CD4-positive, alpha-beta T cell (primary cell): ENCODE data around the gene SFMBT2. TPM values are rescaled to one million over a fixed set of nuclear protein-coding genes. Genes with fewer than 3 reads are reported as not detected.
"Not testable (repeated sequence)": the region's sequence is repeated elsewhere in the genome, so short reads cannot be mapped to it uniquely, and the experiment has no call there.

Source experiments
- ATAC-seq: fragments of 200-7000 bp; cut with Tn5 transposase; one replicate; pipeline ENCODE4 v1.10.0; 2022; ENCODE audit warnings: mild to moderate bottlenecking; ENCODE audit not compliant: poor library complexity
- CTCF ChIA-PET: fragments of 350-600 bp; sonication (Branson Sonifier 250); formaldehyde crosslinking; loops from one replicate; lab custom pipeline; 2021; ENCODE audit warnings: antibody characterized with exemption, inconsistent platforms; lab: Charles Lee
- POLR2A ChIA-PET: fragments of 350-600 bp; sonication (Branson Sonifier 250); formaldehyde crosslinking; loops from one replicate; lab custom pipeline; 2021; ENCODE audit warnings: antibody characterized with exemption, inconsistent platforms; lab: Charles Lee
- DNase-seq, 14 experiments: peaks; one replicate each; pipeline ENCODE4 v3.0.0-alpha.2; 2013 to 2020; ENCODE audit warnings: mixed read lengths in 2 of 14
- H3K27ac ChIP-seq, 2 donors: one replicate each; pipeline versions ENCODE4 v1.5.1 to v1.7.0; 2013; ENCODE audit warnings: low read length in 2 of 2, low read depth in 1 of 2, mild to moderate bottlenecking in 1 of 2
- H3K27me3 ChIP-seq, 2 experiments: 1 replicate in 1 of 2; 2 replicates in 1 of 2; pipeline versions ENCODE4 v1.6.1 to v1.7.0; 2013; ENCODE audit warnings: low read length in 2 of 2, control low read depth in 1 of 2, mild to moderate bottlenecking in 1 of 2, moderate library complexity in 1 of 2; ENCODE audit not compliant: insufficient read depth in 2 of 2, control insufficient read depth in 1 of 2
- H3K36me3 ChIP-seq: one replicate; pipeline ENCODE4 v1.6.1; 2013; ENCODE audit warnings: low read length, control low read depth; ENCODE audit not compliant: insufficient read depth
- H3K4me1 ChIP-seq: one replicate; pipeline ENCODE4 v1.6.1; 2013; ENCODE audit warnings: low read length, control low read depth; ENCODE audit not compliant: insufficient read depth
- H3K4me3 ChIP-seq: one replicate; pipeline ENCODE4 v1.5.1; 2013; ENCODE audit warnings: mild to moderate bottlenecking, low read length, moderate library complexity
- H3K9me3 ChIP-seq, 2 experiments: 1 replicate in 1 of 2; 2 replicates in 1 of 2; pipeline versions ENCODE4 v1.6.1 to v1.7.0; 2013; ENCODE audit warnings: low read length in 2 of 2, mild to moderate bottlenecking in 2 of 2, control low read depth in 1 of 2, moderate library complexity in 1 of 2; ENCODE audit not compliant: control insufficient read depth in 1 of 2, insufficient read depth in 1 of 2
- H3K27ac Mint-ChIP-seq: one replicate; pipeline ENCODE4 v1.8.0; 2020; ENCODE audit warnings: mixed read lengths
- H3K27me3 Mint-ChIP-seq: one replicate; pipeline ENCODE4 v1.8.0; 2021; ENCODE audit warnings: mixed read lengths
- H3K36me3 Mint-ChIP-seq: one replicate; pipeline ENCODE4 v1.8.0; 2021; ENCODE audit warnings: low read depth, mixed read lengths
- H3K4me1 Mint-ChIP-seq: one replicate; pipeline ENCODE4 v1.8.0; 2021; ENCODE audit warnings: low read depth, mixed read lengths
- H3K4me3 Mint-ChIP-seq: one replicate; pipeline ENCODE4 v1.8.0; 2020; ENCODE audit warnings: mild to moderate bottlenecking, mixed read lengths
- H3K9me3 Mint-ChIP-seq: one replicate; pipeline ENCODE4 v1.8.0; 2020; ENCODE audit warnings: mixed read lengths
- intact Hi-C, 2 experiments: fragments of 100-400 bp; cut with DNase I in 1 of 2; cut with micrococcal nuclease in 1 of 2; formaldehyde crosslinking; loops; one replicate each; pipeline versions ENCODE4 v1.15.1 to v1.9.0; 2023 to 2025; cut with DNase I, micrococcal nuclease
- total RNA-seq, 174 experiments: library from RNA in 2 of 174; stranded (reverse) in 2 of 174; gene quantifications; one replicate each; pipeline ENCODE4 v1.2.3 and lab custom pipeline; 2021 to 2026
- TF ChIP-seq, protein P1 (sequence below): fragments of 200-600 bp; IDR thresholded peaks from one replicate; pipeline ENCODE4 v1.8.0; 2022; ENCODE audit warnings: antibody characterized with exemption, mild to moderate bottlenecking

SFMBT2 gene
- total RNA-seq, 2 experiments from 2014 or later: 41.0 to 42.0 TPM

DNA sequence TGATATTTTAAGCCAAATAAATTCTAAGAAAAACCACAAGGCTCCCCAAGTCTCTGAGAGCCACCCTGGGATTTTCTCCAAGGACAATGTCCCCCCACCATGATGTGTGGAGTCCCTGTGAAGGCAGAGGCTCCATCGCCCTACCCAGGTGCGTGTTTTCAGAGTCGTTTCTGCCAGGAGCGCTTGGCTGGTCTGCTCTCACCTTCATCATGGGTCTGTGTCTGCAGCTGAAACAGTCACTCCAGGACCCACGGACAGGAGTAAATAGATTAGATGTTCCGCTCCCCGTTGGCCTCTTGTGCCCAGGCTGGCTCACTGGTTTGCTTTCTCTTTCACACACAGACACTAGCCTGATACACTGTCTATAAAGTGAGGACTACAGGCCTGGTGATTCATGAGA lies 217.5 kb downstream of the SFMBT2 start:
- intact Hi-C loops: loop anchor here (1.0 to 5.0 kb wide), 5 partner anchors 64 to 484 kb away; no protein-coding TSS in a partner anchor
- Histone ChIP-seq H3K27ac (peak overlapping the region; percentile 65 to 66), H3K36me3 (peaks cover 33% of the 10 kb centered on the region), H3K9me3 (peaks cover 0 to 8% of the 10 kb centered on the region in 2 experiments), H3K4me3 (peak overlapping the region; percentile 40), H3K27me3 (no peaks in the 10 kb centered on the region), H3K4me1 (peaks cover 56% of the 10 kb centered on the region)
- POLR2A ChIA-PET: interaction anchor here (0.7 to 1.6 kb wide), 7 partner anchors 9 to 860 kb away, joined by 3 to 7 read pairs (median 3); no protein-coding TSS in a partner anchor
- H3K4me3 Mint-ChIP-seq: peak overlapping the region; percentile 84
- peak overlapping the region; percentile 95 for H3K27ac Mint-ChIP-seq
- DNase-seq (peak in 5 of 14 experiments; percentile 7 to 39 (median 9)), ATAC-seq (peak; percentile 13)
- peaks cover 78% of the 10 kb centered on the region for H3K4me1 Mint-ChIP-seq
- no peaks in the 10 kb centered on the region for H3K27me3 Mint-ChIP-seq
- TF ChIP-seq, protein P1, sequence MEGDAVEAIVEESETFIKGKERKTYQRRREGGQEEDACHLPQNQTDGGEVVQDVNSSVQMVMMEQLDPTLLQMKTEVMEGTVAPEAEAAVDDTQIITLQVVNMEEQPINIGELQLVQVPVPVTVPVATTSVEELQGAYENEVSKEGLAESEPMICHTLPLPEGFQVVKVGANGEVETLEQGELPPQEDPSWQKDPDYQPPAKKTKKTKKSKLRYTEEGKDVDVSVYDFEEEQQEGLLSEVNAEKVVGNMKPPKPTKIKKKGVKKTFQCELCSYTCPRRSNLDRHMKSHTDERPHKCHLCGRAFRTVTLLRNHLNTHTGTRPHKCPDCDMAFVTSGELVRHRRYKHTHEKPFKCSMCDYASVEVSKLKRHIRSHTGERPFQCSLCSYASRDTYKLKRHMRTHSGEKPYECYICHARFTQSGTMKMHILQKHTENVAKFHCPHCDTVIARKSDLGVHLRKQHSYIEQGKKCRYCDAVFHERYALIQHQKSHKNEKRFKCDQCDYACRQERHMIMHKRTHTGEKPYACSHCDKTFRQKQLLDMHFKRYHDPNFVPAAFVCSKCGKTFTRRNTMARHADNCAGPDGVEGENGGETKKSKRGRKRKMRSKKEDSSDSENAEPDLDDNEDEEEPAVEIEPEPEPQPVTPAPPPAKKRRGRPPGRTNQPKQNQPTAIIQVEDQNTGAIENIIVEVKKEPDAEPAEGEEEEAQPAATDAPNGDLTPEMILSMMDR: no peak
- CTCF ChIA-PET: no interaction called here
- H3K36me3 Mint-ChIP-seq: peaks cover 61% of the 10 kb centered on the region
- H3K9me3 Mint-ChIP-seq: no peaks in the 10 kb centered on the region

GRCh38 chr10:7192831-7193361 lies 217.9 kb downstream of the SFMBT2 start:
- Mint-ChIP-seq H3K36me3 (peaks cover 59% of the 10 kb centered on the region), H3K27me3 (no peaks in the 10 kb centered on the region), H3K9me3 (no peaks in the 10 kb centered on the region), H3K4me1 (peaks cover 74% of the 10 kb centered on the region), H3K4me3 (peak overlapping the region; percentile 84), H3K27ac (peak overlapping the region; percentile 95)
- POLR2A ChIA-PET: interaction anchor here (0.7 to 1.6 kb wide), 10 partner anchors 8 to 860 kb away, joined by 3 to 7 read pairs (median 3); no protein-coding TSS in a partner anchor
- ATAC-seq (peak; percentile 86), DNase-seq (peak; percentile 41 to 84 (median 60))
- CTCF ChIA-PET: interaction anchor here (0.7 kb wide), 1 partner anchor 72 kb away, joined by 3 read pairs; no protein-coding TSS in a partner anchor
- Histone ChIP-seq H3K27ac (peak overlapping the region; percentile 65 to 66), H3K27me3 (no peaks in the 10 kb centered on the region), H3K9me3 (peaks cover 0 to 8% of the 10 kb centered on the region in 2 experiments), H3K36me3 (peaks cover 29% of the 10 kb centered on the region), H3K4me3 (peak overlapping the region; percentile 40), H3K4me1 (peaks cover 56% of the 10 kb centered on the region)
- intact Hi-C loops: loop anchor here (1.0 to 5.0 kb wide), 5 partner anchors 64 to 484 kb away; no protein-coding TSS in a partner anchor
- TF ChIP-seq, protein P1: no peak

GRCh38 chr10:7192061-7192460 lies 218.8 kb downstream of the SFMBT2 start:
- Mint-ChIP-seq H3K27ac (peak overlapping the region; percentile 95), H3K36me3 (peaks cover 57% of the 10 kb centered on the region), H3K27me3 (no peaks in the 10 kb centered on the region), H3K9me3 (no peaks in the 10 kb centered on the region), H3K4me1 (peaks cover 71% of the 10 kb centered on the region), H3K4me3 (peak overlapping the region; percentile 84)
- Histone ChIP-seq H3K27me3 (no peaks in the 10 kb centered on the region), H3K27ac (peak overlapping the region; percentile 65 to 66), H3K4me1 (peaks cover 56% of the 10 kb centered on the region), H3K4me3 (no peak overlapping the region), H3K36me3 (peaks cover 21% of the 10 kb centered on the region), H3K9me3 (peaks cover 0 to 8% of the 10 kb centered on the region in 2 experiments)
- ChIA-PET CTCF (no interaction called here), POLR2A (interaction anchor here (0.7 to 1.6 kb wide), 6 partner anchors 19 to 861 kb away, joined by 3 to 7 read pairs (median 4); no protein-coding TSS in a partner anchor)
- intact Hi-C loops: loop anchor here (2.0 to 5.0 kb wide), 4 partner anchors 65 to 485 kb away; no protein-coding TSS in a partner anchor
- ATAC-seq: no peak
- TF ChIP-seq, protein P1: no peak
- no peak for DNase-seq

DNA sequence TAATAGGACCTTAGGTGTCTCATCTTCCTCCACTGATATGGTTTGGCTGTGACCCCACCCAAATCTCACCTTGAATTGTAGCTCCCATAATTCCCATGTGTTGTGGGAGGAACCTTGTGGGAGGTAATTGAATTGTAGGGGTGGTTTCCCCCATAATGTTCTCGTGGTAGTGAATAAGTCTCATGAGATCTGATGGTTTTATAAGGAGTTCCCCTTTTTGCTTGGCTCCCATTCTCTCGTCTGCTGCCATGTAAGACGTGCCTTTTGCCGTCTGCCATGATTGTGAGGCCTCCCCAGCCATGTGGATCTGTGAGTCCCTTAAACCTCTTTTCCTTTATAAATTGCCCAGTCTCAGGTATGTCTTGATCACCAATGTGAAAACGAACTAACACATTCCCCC lies 220.1 kb downstream of the SFMBT2 start:
- H3K27me3 Mint-ChIP-seq, POLR2A ChIA-PET, H3K9me3 Mint-ChIP-seq, H3K27me3 ChIP-seq, H3K9me3 ChIP-seq, H3K27ac ChIP-seq, CTCF ChIA-PET, DNase-seq, H3K4me3 ChIP-seq, ATAC-seq: not testable (repeated sequence)
- Histone ChIP-seq H3K36me3 (peaks cover 14% of the 10 kb centered on the region), H3K4me1 (peaks cover 48% of the 10 kb centered on the region)
- H3K4me1 Mint-ChIP-seq: peaks cover 70% of the 10 kb centered on the region
- intact Hi-C loops: loop anchor here (5.0 kb wide), 3 partner anchors 67 to 487 kb away; no protein-coding TSS in a partner anchor
- peaks cover 56% of the 10 kb centered on the region for H3K36me3 Mint-ChIP-seq
- peak overlapping the region; percentile 95 for H3K27ac Mint-ChIP-seq
- H3K4me3 Mint-ChIP-seq: peak overlapping the region; percentile 18
